Lower lobe of right lung (tissue), 2 donors: ENCODE results near the gene SERPINH1. TPM values are rescaled to one million over a fixed set of nuclear protein-coding genes. Genes with fewer than 3 reads are reported as not detected.

Source experiments
- ATAC-seq, 2 donors: fragments of 200-7000 bp; cut with Tn5 transposase; one replicate each; pipeline ENCODE4 v1.9.1; 2020 to 2022; ENCODE audit warnings: mild to moderate bottlenecking in 2 of 2, moderate library complexity in 2 of 2
- DNase-seq: peaks from one replicate; pipeline ENCODE4 v3.0.0-alpha.2; 2020
- H3K27ac ChIP-seq: fragments of 200-600 bp; one replicate; pipeline ENCODE4 v1.8.0; 2022
- H3K27me3 ChIP-seq: fragments of 200-600 bp; one replicate; pipeline ENCODE4 v1.8.0; 2022; ENCODE audit warnings: low read depth
- H3K36me3 ChIP-seq: fragments of 200-600 bp; one replicate; pipeline ENCODE4 v1.8.0; 2022; ENCODE audit warnings: mild to moderate bottlenecking
- H3K4me1 ChIP-seq: fragments of 200-600 bp; one replicate; pipeline ENCODE4 v1.8.0; 2022
- H3K4me3 ChIP-seq: fragments of 200-600 bp; one replicate; pipeline ENCODE4 v1.8.0; 2022; ENCODE audit warnings: mild to moderate bottlenecking
- H3K9me3 ChIP-seq: fragments of 200-600 bp; one replicate; pipeline ENCODE4 v1.8.0; 2022
- intact Hi-C: fragments of 100-400 bp; cut with DNase I; formaldehyde crosslinking; loops from one replicate; pipeline ENCODE4 v1.11.0; 2022
- total RNA-seq: library from RNA; stranded (reverse); fragmentation: NEBNext Ultra II Directional; extraction: Animal tissue kit (Norgen Biotek cat#: 25700); gene quantifications from one replicate; pipeline ENCODE4 v1.2.1, GENCODE V29; 2021
- TF ChIP-seq, protein P1 (sequence below): fragments of 200-600 bp; IDR thresholded peaks from one replicate; pipeline ENCODE4 v1.8.0; 2022; ENCODE audit warnings: antibody characterized with exemption, mild to moderate bottlenecking
- donor health status: DM: no; HTN: yes; CAD: no; lungs with severe emphysema.

SERPINH1 gene
- total RNA-seq, 1 donor from 2014 or later = 131 TPM

- peaks cover 18% of the 10 kb centered on the region for H3K4me1 ChIP-seq
- ATAC-seq (no peak), DNase-seq (no peak)
- H3K36me3 ChIP-seq = no peaks in the 10 kb centered on the region
- no peak overlapping the region for H3K27ac ChIP-seq
- TF ChIP-seq, protein P1, sequence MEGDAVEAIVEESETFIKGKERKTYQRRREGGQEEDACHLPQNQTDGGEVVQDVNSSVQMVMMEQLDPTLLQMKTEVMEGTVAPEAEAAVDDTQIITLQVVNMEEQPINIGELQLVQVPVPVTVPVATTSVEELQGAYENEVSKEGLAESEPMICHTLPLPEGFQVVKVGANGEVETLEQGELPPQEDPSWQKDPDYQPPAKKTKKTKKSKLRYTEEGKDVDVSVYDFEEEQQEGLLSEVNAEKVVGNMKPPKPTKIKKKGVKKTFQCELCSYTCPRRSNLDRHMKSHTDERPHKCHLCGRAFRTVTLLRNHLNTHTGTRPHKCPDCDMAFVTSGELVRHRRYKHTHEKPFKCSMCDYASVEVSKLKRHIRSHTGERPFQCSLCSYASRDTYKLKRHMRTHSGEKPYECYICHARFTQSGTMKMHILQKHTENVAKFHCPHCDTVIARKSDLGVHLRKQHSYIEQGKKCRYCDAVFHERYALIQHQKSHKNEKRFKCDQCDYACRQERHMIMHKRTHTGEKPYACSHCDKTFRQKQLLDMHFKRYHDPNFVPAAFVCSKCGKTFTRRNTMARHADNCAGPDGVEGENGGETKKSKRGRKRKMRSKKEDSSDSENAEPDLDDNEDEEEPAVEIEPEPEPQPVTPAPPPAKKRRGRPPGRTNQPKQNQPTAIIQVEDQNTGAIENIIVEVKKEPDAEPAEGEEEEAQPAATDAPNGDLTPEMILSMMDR = no peak
- peak overlapping the region; percentile 78 for H3K4me3 ChIP-seq
- no peaks in the 10 kb centered on the region for H3K27me3 ChIP-seq
- no peaks in the 10 kb centered on the region for H3K9me3 ChIP-seq
- intact Hi-C loops = no loop called here
Observed at GRCh38 chr11:75523811-75524664, 38.0 kb upstream of the SERPINH1 start.

DNA sequence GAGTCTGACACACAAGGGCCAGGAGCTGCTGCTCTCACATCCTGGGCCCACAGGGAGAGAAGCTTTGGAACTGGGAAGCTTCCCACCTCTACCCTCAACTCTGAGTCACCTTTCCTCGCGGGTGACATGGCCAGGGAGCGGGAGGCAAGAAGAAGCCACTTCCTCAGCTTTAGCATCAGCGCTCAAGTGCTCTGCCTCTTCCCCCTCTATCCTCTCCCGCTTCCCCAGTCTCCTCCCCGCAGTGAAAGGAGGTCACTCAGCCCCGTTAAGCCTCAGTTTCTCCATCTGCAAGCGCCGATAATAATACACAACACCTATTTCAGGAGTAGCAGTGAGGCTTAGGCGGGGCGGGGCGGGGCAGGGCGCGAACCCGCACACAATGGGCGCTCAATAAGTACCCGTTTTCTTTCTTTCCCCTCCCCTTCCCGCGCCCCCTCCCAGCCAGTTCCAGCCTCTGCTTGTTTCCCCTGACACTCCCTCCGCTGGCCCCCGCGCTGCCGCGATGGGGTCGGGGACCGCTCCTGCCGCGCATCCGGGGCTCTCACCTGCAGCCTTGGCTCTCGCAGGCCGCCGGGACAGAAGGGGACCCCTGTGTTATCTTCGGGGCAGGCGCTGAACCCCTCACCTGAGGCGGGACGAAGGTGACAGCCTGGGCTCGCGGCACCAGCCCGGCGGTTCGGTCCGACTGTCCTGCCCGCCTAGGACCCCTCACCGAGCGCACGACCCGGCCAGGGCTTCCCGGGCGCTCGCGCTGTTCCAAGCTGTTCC lies 37.2 kb upstream of the SERPINH1 start:
- H3K27me3 ChIP-seq = no peaks in the 10 kb centered on the region
- intact Hi-C loops = no loop called here
- TF ChIP-seq, protein P1 = no peak
- no peaks in the 10 kb centered on the region for H3K9me3 ChIP-seq
- DNase-seq = no peak
- H3K4me1 ChIP-seq = peaks cover 18% of the 10 kb centered on the region
- H3K27ac ChIP-seq = peak overlapping the region; percentile 67
- peak overlapping the region; percentile 78 for H3K4me3 ChIP-seq
- peak in 1 of 2 donors; percentile 8 for ATAC-seq
- H3K36me3 ChIP-seq = no peaks in the 10 kb centered on the region

DNA sequence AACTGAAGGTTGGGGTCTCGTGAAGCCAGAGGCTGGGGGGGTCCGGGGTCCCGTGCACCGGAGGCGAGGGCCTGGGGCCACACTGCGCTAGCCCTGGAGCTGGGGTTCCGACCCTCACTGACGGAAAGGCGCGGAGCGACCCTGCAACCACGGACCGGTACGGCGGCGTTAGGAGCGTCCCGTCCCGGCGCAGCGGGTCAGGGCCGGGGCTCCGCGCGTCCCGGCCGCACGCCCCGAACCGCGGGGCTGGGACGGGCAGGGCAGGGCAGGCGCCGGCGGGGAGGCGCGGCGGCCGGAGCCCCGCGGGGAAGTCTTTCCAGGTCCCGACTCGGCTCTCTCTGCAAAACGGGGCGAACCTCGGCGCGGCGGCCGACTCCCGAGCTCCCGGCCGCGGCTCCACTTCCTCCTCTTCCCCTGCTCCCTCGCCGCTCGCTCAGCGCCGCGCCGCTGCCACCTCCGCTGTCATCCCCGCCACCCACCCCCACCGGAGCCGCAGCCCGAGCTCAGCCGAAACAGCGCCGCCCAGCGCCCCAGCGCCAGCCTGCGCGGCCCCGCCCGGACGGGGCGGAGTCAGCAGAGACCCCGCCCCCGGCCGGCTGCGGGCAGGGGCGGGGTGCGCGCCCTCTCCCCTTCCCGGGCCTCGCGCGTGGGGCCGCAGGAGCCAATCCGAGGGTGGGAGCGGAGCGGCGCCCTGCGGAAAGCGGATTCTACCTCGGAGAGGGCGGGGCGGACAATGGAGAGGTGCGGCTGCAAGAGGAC lies 36.4 kb upstream of the SERPINH1 start, which contains the start of gene GDPD5:
TSS of gene GDPD5 (minus strand) at position 509 of the 759 bp plus-strand sequence. CDS start 48,206 bp downstream, outside the sequence.
- no peaks in the 10 kb centered on the region for H3K36me3 ChIP-seq
- H3K27ac ChIP-seq = peak within 1 kb of the TSS; percentile 67
- H3K27me3 ChIP-seq = no peaks in the 10 kb centered on the region
- H3K9me3 ChIP-seq = no peaks in the 10 kb centered on the region
- peaks cover 18% of the 10 kb centered on the region for H3K4me1 ChIP-seq
- peak within 1 kb of the TSS; percentile 78 for H3K4me3 ChIP-seq
- TF ChIP-seq, protein P1 = peak; percentile 52
- ATAC-seq (peak; percentile 97 to 98), DNase-seq (peak; percentile 90)
- intact Hi-C loops = no loop called here

GRCh38 chr11:75526192-75526541 lies 35.9 kb upstream of the SERPINH1 start:
- intact Hi-C loops = no loop called here
- no peak for ATAC-seq

More at GRCh38 chr11:75526192-75526541, 35.9 kb upstream of the SERPINH1 start:
- Histone ChIP-seq H3K36me3 (no peaks in the 10 kb centered on the region), H3K27me3 (no peaks in the 10 kb centered on the region), H3K27ac (no peak overlapping the region), H3K4me1 (peaks cover 18% of the 10 kb centered on the region), H3K9me3 (no peaks in the 10 kb centered on the region), H3K4me3 (peak overlapping the region; percentile 78)
- TF ChIP-seq, protein P1 = no peak
- no peak for DNase-seq
